Right lobe of liver (tissue), 6 donors: ENCODE data around the gene ZCRB1. TPM values are rescaled to one million over a fixed set of nuclear protein-coding genes. Genes with fewer than 3 reads are reported as not detected.
"Not testable (repeated sequence)": the region's sequence is repeated elsewhere in the genome, so short reads cannot be mapped to it uniquely, and the experiment has no call there.

Experiments used
- ATAC-seq, 4 donors: fragments of 200-7000 bp; cut with Tn5 transposase; one replicate each; pipeline ENCODE4 v1.9.1; 2020; ENCODE audit warnings: mild to moderate bottlenecking in 4 of 4, moderate library complexity in 4 of 4
- DNase-seq, 3 donors: peaks; one replicate each; pipeline ENCODE4 v3.0.0-alpha.2; 2020
- H3K27ac ChIP-seq, 3 donors: fragments of 200-600 bp; one replicate each; pipeline ENCODE4 v1.8.0; 2022
- H3K27me3 ChIP-seq, 2 donors: fragments of 200-600 bp; one replicate each; pipeline ENCODE4 v1.8.0; 2022
- H3K36me3 ChIP-seq, 4 donors: fragments of 200-600 bp; sonication (generic) in 1 of 4; one replicate each; pipeline versions ENCODE4 v1.5.1 to v1.8.0; 2017 to 2022; ENCODE audit warnings: control low read depth in 1 of 4
- H3K4me1 ChIP-seq, 4 donors: fragments of 200-600 bp; sonication (generic) in 1 of 4; one replicate each; pipeline versions ENCODE4 v1.5.1 to v1.8.0; 2017 to 2022; ENCODE audit warnings: control low read depth in 1 of 4
- H3K4me3 ChIP-seq, 3 donors: fragments of 200-600 bp; one replicate each; pipeline ENCODE4 v1.8.0; 2022
- H3K9me3 ChIP-seq, 4 donors: fragments of 200-600 bp; sonication (generic) in 1 of 4; one replicate each; pipeline versions ENCODE4 v1.5.1 to v1.8.0; 2017 to 2022; ENCODE audit warnings: control low read depth in 1 of 4
- POLR2A ChIP-seq: fragments of 450-650 bp; IDR thresholded peaks from one replicate; pipeline ENCODE4 v1.6.1; 2017; ENCODE audit warnings: antibody characterized with exemption, mild to moderate bottlenecking
- WGBS: methylation state at CpG from one replicate; pipeline ENCODE4 v1.1.6; 2018; ENCODE audit warnings: low coverage, low lambda C conversion rate; ENCODE audit not compliant: insufficient coverage; ENCODE audit errors: missing lambda C conversion rate; 5-methylcytosine and 5-hydroxymethylcytosine counted together
- intact Hi-C, 2 donors: fragments of 100-400 bp; cut with DNase I; formaldehyde crosslinking; loops; one replicate each; pipeline versions ENCODE4 v1.11.2 to v1.14.1; 2022
- total RNA-seq, 6 experiments: library from RNA; depleted of rRNA in 2 of 6; stranded (reverse); fragments of >200 nt in 2 of 6; fragmentation: NEBNext Ultra II Directional in 3 of 6; extraction: Animal tissue kit (Norgen Biotek cat#: 25700) in 3 of 6; gene quantifications; one replicate each; pipeline versions ENCODE4 v1.1.0 to v1.2.4, GENCODE V29; 2016 to 2023
- TF ChIP-seq, protein P1 (sequence below), 4 donors: fragments of 200-600 bp in 3 of 4; fragments of 450-650 bp in 1 of 4; IDR thresholded peaks; one replicate each; pipeline versions ENCODE4 v1.5.1 to v1.8.0; 2016 to 2022; ENCODE audit warnings: antibody characterized with exemption in 4 of 4, mild to moderate bottlenecking in 2 of 4
- donor health status: DM: no; HTN: yes; CAD: no.
- donor health status: DM: no; HTN: no; CAD: no.
- donor health status: DM: no; HTN: no; CAD: no.
- donor health status: DM: no; HTN: yes; CAD: no.
- donor health status: DM: no; HTN: yes; CAD: no.

Gene ZCRB1
- total RNA-seq, 6 experiments from 2014 or later, result 22.9 to 35.3 (median 23.5) TPM

DNA sequence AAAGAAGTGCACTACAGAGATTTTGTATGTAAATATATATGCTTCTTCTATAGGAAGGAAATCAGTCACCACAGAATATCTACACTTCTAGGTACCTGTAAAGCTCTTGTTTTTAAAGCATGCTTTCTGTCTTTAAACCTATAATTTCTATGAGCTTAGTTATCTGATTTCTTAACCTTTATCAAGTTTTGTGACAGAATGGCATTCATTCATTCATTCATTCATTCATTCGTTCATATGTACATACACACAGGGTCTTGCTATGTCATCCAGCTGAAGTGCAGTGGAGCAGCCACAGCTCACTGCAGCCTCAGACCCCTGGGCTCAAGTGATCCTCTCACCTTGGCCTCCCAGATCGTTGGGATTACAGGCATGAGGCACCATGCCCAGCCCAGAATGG lies 16.1 kb upstream of the ZCRB1 start:
- no peak for ATAC-seq
- no peak overlapping the region for H3K27ac ChIP-seq
- no peaks in the 10 kb centered on the region for H3K27me3 ChIP-seq
- no peak for DNase-seq
- H3K4me1 ChIP-seq, result no peaks in the 10 kb centered on the region
- TF ChIP-seq, protein P1, sequence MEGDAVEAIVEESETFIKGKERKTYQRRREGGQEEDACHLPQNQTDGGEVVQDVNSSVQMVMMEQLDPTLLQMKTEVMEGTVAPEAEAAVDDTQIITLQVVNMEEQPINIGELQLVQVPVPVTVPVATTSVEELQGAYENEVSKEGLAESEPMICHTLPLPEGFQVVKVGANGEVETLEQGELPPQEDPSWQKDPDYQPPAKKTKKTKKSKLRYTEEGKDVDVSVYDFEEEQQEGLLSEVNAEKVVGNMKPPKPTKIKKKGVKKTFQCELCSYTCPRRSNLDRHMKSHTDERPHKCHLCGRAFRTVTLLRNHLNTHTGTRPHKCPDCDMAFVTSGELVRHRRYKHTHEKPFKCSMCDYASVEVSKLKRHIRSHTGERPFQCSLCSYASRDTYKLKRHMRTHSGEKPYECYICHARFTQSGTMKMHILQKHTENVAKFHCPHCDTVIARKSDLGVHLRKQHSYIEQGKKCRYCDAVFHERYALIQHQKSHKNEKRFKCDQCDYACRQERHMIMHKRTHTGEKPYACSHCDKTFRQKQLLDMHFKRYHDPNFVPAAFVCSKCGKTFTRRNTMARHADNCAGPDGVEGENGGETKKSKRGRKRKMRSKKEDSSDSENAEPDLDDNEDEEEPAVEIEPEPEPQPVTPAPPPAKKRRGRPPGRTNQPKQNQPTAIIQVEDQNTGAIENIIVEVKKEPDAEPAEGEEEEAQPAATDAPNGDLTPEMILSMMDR (IDR thresholded peaks at IDR 0.05), result no peak
- no peak overlapping the region for H3K4me3 ChIP-seq
- H3K9me3 ChIP-seq, result no peaks in the 10 kb centered on the region
- intact Hi-C loops, result no loop called here
- H3K36me3 ChIP-seq, result peaks cover 0 to 3% (median 0%) of the 10 kb centered on the region in 4 donors
- 69% methylated on average over 2 of the region's 2 CpGs for WGBS

DNA sequence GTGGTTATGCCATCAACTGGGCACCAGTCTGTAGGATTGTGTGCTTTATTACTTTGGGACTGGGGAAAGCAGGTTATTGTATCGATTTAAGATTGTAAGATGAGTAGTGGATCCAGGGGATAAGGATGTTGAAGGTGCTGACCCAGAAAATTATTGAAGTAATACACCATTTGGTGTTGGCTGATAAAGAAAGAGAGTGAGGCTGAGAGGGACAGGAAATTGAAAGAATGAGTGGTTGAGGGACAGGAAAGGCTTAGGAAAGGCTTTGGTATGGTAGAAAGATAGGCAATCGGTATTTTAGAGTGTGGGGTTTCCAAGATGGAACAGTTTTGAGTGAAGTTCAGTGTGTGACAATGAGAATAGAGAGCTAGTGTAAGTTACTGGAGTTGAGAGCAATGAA lies 12.4 kb upstream of the ZCRB1 start:
- Histone ChIP-seq H3K4me1 (no peaks in the 10 kb centered on the region), H3K27me3 (no peaks in the 10 kb centered on the region), H3K4me3 (no peak overlapping the region), H3K27ac (no peak overlapping the region), H3K36me3 (peaks cover 0 to 6% (median 2%) of the 10 kb centered on the region in 4 donors), H3K9me3 (no peaks in the 10 kb centered on the region)
- WGBS, result 68% methylated on average over 2 of the region's 2 CpGs
- DNase-seq, result no peak
- ATAC-seq, result no peak
- intact Hi-C loops, result no loop called here
- TF ChIP-seq, protein P1 (IDR thresholded peaks at IDR 0.05), result no peak
- TF ChIP-seq POLR2A, result no peak

DNA sequence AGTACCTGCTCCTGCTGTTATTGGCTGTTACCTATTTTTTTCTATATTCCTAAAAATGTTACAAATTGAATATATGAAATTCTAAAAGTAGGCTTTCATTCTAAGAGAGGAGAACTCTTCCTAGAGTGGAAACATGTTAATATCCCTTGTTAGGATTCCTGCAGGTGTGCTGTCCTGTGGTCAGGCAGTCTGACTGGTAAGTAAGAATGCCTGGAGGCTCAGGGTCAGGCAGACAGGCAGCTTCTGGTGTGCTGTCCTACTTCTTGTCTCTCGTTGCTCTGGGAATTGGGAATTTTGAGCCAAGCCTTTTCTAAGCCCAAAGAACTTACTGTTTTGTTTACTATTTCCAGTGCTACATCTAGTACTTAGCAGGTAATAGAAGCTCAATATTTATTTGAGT lies 10.4 kb upstream of the ZCRB1 start:
- no peak overlapping the region for H3K27ac ChIP-seq
- no peaks in the 10 kb centered on the region for H3K9me3 ChIP-seq
- no peak overlapping the region for H3K4me3 ChIP-seq
- intact Hi-C loops, result no loop called here
- TF ChIP-seq POLR2A, result no peak
- TF ChIP-seq, protein P1 (IDR thresholded peaks at IDR 0.05), result no peak
- no peaks in the 10 kb centered on the region for H3K27me3 ChIP-seq
- peaks cover 0 to 6% (median 0%) of the 10 kb centered on the region in 4 donors for H3K4me1 ChIP-seq
- no peak for ATAC-seq
- 80% methylated on average over 1 of the region's 1 CpG for WGBS
- H3K36me3 ChIP-seq, result peaks cover 0 to 6% (median 2%) of the 10 kb centered on the region in 4 donors
- no peak for DNase-seq

DNA sequence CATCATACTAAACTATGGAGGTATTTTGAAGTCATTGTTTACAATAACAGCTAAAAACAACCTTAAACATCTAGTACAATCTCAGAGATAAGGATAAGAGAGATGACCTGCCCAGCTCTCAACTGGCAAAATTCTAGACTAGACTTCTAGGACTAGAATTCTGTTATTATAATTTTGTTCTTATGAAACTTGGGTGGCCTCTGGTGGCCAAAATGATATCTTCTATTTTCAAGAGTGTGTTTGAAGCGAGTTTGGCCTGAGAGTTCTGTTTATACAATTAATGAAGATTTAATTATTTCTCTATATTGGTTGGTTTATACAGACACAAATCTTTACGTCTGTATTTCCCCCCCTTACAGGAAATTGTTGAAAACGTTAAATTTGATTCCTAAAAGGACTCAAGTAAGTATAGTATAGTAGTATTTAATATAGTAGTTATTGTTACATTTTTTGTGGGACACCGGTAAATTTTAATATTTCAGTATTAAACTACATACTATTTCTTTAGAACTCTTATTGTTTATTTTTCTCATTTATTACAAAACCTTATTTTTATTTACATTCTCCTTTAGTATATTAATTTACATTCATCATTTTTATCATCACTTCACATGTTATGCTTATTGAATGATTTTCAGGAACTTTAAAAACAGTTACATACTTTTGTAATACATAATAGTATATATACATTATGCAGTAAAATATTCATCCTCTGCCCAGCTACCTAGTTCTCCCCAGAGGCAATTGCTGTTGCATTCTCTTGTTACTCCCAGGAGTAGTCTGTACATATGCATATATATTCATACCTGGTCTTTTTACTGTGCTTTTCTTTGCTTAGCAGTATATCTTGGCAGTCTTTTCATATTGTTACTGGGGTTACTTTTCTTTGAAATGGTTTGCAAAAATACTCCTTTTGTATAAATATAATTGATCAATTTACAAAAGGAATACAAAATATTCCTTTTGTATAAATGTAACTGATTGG lies 6.7 kb upstream of the ZCRB1 start:
- H3K27ac ChIP-seq, result no peak overlapping the region
- TF ChIP-seq POLR2A, result no peak
- TF ChIP-seq, protein P1 (IDR thresholded peaks at IDR 0.05), result peak; percentile 63 to 70 (median 66)
- no peak overlapping the region for H3K4me3 ChIP-seq
- H3K9me3 ChIP-seq, result no peaks in the 10 kb centered on the region
- DNase-seq, result no peak
- peaks cover 0 to 6% (median 2%) of the 10 kb centered on the region in 4 donors for H3K36me3 ChIP-seq
- intact Hi-C loops, result loop anchor here (5.0 kb wide), 2 partner anchors 200 to 205 kb away; no protein-coding TSS in a partner anchor
- WGBS, result 21% methylated on average over 4 of the region's 4 CpGs
- peaks cover 0 to 6% (median 1%) of the 10 kb centered on the region in 4 donors for H3K4me1 ChIP-seq
- no peaks in the 10 kb centered on the region for H3K27me3 ChIP-seq
- ATAC-seq, result peak; percentile 63 to 76 (median 74)

DNA sequence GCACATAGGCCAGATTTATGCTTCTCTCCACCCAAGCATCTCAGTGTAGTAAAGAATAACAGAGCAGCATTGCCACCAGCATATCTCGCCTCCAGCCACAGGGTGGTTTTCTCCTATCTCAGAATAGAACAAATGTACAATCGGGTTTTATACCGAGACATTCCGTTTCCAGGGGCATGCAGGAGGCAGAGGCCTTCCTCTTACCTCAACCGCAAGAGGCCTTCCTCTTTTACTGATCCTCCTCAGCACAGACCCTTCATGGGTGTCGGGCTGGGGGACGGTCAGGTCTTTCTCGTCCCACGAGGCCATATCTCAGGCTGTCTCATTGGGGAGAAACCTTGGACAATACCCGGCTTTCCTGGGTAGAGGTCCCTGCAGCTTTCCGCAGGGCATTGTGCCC lies 4.2 kb upstream of the ZCRB1 start:
- not testable (repeated sequence) for H3K27me3 ChIP-seq, H3K4me3 ChIP-seq, DNase-seq, H3K27ac ChIP-seq, H3K36me3 ChIP-seq, H3K9me3 ChIP-seq, ATAC-seq
- WGBS, result 68% methylated on average over 3 of the region's 11 CpGs
- H3K4me1 ChIP-seq, result peaks cover 0 to 16% (median 3%) of the 10 kb centered on the region in 4 donors
- intact Hi-C loops, result loop anchor here (5.0 kb wide), 2 partner anchors 198 to 203 kb away; no protein-coding TSS in a partner anchor
